HG03521 (cell line): ENCODE data around the gene DCUN1D4.
"Not testable (repeated sequence)": the region's sequence is repeated elsewhere in the genome, so short reads cannot be mapped to it uniquely, and the experiment has no call there.

Experiments used
- ATAC-seq: cut with Tn5 transposase; IDR thresholded peaks from one replicate; pipeline ENCODE4 v1.9.1; 2021; ENCODE audit warnings: mild to moderate bottlenecking, moderate library complexity; ENCODE audit not compliant: unreplicated experiment

Gene DCUN1D4

DNA sequence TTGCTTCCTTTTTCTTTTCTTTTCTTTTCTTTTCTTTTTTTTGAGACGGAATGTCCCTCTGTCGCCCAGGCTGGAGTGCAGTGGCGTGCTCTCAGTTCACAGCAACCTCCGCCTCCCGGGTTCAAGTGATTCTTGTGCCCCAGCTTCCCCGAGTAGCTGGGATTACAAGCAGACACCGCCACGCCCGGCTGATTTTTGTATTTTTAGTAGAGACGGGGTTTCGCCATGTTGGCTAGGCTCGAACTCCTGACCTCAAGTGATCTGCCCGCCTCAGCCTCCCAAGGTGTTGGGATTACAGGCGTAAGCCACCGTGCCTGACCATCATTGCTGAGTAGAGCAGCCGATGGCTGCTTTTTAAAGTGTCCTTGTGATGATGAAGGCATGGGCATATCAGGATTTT, 50.4 kb downstream of the DCUN1D4 start:
- not testable (repeated sequence) for ATAC-seq

DNA sequence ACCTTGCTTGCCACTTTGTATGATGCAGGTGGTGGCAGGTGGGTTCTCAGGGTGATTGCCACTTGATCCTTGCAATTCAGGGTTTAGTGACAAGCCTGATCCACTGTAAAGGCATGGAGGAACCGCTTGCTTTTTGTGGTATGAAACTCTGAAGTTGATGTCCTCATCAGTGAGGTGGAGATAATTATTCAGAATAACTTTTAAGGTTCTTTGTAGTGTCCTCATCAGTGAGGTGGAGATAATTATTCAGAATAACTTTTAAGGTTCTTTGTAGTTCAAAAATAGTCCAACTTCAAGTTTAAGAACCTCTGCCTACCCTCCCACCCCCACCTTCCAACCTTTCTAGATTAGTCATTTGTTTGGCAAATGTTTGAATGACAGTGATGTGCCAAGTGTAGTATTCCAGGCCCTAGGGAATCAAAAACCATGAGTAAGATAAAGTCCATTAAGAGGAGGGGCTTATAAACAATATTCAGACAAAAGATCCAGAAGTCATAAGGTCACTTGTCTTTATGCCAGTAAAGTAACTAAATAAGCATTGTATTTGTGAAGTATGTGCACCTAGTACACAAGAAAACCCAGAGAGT, 51.2 kb downstream of the DCUN1D4 start:
- ATAC-seq, result no peak

DNA sequence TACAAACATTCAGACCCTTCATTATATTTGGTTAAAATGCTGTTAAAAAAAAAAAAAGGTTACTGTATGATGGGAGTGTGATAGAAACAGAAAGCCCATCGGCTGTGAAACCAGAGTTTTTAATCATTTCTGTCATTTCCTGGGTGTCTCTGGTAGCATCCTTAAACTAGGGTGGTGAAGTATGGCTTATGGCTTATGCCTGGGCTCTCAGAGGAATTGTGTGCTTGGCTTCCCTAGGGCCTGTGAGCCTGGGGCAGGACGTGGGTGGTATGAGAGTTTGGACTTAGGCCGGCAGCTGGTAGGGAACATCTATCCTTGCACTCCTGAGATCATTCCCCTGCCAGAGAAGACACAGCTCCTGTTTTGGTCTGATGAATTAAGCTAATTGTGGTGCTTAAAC, 52.2 kb downstream of the DCUN1D4 start:
- peak; percentile 45 for ATAC-seq

DNA sequence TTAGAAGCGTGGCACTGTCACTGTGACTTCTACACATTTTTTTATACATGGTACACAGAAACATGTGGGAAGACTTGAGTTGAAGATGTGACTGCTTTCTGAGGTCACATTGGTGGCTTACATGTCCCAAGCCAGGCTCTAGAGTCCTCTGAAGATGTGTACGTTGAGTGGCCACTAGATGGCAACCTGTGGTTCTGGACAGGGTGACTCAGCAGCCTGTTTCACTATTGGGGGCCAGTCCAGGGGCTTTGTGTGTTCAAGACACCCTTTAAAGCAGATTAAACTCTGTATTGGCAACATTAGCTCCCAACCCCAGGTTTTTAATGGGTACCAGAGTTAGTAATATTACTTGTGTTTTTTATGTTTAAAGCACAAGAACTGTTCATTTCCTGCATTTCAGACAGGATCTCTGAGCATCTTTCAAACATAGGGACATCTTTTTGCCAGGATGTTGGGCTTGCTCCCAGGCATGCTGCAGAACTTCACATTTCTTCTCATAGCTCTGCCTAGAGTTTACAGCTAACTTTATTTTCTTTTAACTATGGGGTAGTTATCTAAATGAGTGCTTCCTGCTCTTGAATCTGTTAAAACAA, 53.0 kb downstream of the DCUN1D4 start:
- peak; percentile 98 for ATAC-seq

DNA sequence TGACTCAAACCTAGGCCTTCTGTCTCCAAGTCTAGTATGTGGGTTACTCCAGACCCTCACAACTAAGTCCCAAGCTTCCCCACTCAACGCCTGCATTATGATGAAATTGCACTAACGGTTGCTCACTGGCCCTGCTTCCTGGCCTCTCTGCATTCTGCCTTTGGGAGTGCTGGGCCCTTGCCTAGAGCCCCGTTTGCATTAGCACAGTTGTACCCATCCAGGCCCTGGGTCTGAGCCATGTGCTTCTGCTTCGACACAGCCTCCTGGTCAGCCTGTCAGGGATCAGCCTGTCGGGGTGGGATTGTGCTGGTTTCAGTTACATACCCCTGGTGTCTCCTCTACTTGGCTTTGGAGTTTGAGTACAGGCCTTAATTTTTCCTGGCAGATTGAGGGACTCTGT, 58.4 kb downstream of the DCUN1D4 start:
- no peak for ATAC-seq

DNA sequence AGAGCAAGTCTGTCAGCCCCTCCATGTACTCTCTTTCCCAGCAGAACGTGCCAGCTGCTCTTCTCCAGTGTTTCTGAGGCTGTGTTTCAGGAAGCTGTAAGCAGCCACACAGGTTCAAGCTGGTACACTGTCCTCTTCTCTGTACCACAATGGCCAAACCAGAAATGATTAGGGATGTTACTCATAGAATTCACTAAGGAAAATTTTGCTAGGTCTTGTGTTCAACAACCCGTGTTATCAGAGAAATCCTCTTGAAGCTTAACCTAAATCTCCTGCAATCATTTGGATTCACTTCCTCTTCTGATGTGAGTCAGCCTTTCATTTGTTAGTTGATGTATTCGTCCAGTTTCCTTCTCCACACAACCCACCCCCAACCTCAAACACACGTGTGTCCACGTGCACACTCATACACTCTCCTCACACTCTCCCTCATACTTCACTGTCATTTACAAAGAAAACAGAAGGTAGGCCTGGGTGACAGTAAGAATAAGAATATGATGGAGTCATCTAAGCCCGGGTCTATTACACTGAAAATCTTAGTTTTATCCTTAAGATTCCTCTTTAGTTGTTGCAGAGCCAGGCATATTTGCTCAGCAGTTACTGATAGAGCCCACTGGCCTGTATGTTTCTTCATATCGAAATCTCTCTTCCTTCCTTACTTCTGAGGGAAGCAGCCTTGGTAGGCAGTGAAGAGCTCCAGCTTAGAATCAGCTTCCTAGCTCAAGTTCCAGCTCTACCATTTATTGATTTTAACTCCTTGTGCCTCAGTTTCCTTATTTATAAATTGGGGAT, 63.4 kb downstream of the DCUN1D4 start:
- peak; percentile 98 for ATAC-seq

DNA sequence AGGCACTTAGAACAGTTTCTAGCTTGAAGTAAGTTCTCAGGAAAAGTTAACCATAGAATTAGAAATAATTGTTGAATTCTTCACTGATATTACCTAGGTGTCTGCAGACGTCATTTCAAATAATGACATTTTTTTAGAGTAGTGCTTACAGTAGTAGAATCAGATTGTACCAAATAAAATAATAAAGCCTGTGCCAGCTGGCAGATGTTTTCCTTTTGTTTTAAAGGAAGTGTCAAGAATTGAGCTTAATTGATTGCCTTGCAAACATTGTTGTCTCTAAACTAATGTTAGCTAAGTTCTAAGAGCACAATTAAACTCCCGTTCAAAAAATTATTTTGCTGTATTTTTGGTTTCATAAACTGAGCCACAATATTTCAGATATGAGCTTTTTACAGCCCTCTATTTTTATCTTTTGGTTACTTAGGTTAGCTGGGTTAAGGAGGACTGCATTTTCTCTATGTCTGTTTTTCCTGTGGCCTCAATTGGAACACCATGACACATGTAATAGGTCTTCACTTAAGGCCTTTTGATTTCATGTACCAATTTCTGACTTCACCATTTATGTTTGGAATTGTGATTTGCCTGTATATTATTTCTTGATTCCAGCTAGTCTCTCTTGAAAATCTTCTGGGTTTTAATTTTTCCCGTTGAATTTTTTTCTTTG, 64.2 kb downstream of the DCUN1D4 start:
- no peak for ATAC-seq

DNA sequence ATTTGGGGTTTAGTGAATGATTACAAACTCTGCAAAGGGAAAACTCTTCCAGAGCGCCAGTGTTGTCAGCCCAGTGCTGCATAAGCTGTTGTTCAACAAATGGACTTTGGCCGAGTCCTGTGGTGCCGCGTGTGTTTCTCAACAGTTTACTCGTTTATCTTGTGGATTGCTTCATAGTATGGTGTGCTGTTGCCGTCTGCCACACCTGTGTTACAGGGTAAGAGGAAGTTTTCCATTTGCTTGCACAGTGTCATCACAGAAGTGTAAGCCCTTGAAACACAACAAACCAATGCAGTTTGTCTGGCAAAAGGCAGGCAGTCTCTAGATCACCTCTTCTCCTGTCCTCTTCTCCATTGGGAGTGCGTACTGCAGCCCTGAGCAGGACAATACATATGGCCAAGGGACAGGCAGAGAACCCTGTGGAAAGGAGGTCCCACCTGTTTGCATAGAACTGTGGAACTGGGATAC, 66.3 kb downstream of the DCUN1D4 start:
- no peak for ATAC-seq

DNA sequence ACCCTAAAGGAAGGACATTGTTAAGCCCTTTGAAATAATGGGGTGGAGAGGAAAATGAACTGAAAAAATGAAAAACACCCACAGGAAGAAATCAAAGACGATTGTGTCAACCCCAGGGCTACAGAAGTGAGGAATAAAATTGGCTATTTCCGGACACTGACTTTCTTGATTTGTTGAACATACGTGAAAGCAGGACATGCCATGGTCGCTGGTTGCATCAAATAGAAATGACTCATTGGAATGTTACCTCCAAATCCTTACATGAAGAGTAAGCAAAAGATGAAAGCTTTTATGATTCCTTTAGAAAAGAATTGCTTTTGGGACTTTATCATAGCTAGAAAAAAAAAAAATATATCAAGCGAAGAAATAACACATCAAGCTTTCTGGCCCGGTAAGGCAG, 75.3 kb downstream of the DCUN1D4 start:
- no peak for ATAC-seq

DNA sequence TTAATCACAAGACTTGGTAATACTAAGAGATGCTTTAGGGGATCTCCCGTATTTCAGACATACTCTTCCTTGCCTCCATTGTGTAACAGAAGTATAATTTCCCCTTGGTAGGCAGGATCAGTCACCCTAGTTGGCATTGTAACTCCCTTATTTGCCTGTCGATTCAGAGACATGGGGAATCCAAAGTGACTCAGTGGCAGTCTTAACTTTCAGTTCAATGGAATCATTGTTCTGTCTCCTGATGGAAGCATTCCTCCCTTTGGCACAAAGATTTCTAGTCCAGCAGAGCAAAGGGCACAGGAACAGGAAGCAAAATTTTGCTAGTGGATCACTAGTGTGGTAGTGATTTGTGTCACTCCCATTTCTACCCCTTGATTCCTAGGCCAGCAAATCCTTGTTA, 80.4 kb downstream of the DCUN1D4 start:
- ATAC-seq, result no peak

DNA sequence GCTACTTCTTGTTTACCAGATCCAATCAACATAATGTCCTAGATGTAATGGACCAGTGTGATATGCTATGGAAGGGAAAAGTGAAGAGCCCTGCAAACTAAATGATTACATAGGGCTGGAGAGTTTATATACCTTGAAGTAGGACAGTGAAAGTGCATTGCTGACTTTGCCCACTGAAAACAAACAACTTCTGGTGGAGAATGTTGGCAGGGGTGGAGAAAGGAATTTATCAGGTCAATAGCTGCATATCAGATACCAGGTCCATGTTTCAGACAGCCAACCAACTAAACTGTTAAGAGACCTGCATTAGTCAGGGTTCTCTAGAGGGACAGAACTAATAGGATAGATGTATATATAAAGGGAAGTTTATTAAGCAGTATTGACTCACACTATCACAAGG, 82.4 kb downstream of the DCUN1D4 start:
- no peak for ATAC-seq

DNA sequence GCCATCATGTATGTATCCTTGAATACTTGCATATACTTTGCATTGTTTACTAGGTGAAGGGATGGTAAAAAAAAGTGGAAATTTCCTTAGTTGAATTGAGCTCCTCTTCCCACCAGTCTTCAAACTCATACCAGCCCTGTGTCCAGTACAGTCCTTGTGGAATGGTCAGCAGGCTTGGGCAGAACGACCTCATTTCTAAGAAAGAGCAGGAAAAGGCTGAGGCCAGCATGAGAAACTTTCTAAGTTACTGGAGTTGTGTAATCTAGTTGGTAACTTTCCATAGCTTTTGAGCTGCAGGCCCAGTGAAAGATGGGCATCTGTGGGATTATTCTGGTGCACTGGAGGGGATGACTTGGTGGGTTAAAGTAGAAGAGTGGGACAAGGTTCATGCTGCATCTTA, 87.6 kb downstream of the DCUN1D4 start:
- ATAC-seq, result no peak

DNA sequence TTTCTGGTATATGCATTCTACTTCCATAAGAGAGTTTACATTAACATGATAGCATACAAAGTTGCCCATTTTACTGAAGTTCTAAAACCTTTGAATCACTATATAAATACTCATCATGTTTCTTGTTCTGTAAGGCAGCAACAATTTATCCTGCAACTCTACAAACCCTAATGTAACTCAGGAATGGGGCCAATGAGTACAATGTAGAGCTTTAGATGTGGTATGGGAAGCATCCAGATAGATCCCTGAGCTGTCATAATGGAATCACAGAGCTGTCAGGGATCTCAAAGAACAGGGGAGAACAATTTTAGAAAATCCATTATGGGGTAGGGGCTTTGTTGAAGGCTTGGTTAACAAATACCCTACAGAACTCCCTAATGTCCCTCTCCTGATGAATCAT, 88.5 kb downstream of the DCUN1D4 start:
- ATAC-seq, result no peak

DNA sequence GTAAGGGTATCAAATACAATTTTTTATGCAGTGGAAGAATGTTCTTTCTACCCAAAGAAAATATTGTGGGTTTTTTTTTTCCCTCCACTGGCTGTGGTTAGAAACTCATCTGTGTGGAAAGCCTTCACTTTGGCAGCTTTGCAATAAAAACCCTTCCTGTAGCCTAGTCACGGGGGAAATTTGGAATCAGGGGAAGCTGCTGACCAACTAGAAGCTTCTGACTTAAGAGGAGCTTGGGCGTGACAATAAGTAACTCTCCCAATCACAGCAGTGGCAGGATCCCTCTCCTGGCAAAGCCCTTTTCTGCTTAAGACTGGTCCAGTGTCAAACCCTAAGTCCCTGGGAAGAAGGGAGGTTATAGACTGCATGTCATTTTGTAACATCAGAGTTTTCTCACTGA, 89.3 kb downstream of the DCUN1D4 start:
- ATAC-seq, result no peak

DNA sequence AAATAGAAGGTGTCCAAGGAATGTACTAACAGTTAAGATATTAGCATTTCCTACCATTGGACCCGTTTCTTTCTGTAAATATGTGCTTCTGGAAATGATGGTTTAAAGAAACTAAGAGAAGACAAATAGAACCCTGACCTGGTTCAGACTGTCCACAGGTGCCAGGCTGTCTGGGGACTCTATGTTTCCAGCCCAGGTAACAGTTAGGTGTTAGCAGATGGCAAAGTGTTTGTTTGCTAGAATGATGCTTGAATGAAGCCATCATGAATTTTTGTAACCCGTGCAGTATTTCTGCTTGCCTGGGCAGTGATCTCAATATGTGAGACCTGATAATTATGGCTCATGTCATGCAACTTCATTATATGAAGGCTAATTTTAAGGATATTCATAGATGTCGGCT, 89.7 kb downstream of the DCUN1D4 start:
- ATAC-seq, result no peak

DNA sequence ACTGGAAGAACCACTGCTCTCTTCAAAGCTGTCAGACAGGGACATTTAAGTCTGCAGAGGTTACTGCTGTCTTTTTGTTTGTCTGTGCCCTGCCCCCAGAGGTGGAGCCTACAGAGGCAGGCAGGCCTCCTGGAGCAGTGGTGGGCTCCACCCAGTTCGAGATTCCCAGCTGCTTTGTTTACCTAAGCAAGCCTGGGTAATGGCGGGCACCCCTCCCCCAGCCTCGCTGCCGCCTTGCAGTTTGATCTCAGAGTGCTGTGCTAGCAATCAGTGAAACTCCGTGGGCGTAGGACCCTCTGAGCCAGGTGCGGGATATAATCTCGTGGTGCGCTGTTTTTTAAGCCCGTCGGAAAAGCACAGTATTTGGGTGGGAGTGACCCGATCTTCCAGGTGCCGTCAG, 97.5 kb downstream of the DCUN1D4 start:
- ATAC-seq, result not testable (repeated sequence)

DNA sequence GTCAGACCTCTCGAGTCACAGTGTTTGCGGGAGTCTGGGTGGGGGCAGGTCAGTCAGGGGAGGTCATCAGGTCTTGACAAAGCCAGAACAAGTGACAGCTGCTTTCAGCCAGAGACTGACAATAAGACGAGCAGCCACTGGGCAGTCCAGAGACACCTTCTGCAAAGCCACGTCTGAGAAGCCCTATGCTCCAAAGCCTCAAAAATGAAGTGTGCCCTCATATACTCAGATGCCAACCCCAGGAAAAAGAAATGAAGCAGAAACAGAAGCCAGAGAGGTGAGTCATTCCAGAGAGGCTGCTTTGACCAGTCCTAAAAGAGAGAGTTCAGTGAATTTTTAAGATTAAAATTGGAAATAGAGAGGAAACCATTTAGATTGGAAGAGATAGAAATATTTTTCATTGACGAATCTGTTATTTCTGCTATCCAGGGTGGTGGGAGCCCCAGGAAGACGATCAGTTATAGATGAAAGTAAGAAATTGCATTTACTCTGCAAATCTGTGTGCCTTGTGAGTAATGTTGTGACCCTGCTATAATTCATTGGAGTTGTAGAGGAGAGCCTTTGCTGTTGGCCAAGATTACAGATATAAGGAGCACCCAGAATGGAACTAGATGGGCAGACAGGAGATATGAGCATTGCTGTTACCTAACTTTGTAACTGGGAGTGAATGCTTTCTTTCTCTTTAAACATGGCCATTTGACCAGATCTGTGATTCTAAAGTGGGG, 99.3 kb downstream of the DCUN1D4 start:
- ATAC-seq, result no peak

DNA sequence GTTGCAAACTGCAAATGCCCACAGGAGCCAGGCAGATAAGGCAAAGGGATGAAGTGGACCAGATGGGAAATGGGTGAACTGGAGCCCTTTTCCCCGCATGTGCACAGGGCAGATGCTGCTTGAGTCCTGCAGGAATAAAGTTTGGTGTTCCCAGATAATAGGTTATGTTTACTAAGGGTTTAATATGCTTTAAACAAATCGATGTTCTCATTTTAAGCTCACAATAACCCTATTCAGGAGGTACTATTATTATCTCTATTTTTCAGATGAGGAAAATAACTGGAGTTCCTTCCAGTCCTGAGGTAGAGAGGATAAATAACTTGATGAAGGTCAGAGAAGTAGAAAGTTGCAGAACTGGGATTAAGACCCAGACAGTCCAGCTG, 99.9 kb downstream of the DCUN1D4 start:
- no peak for ATAC-seq

DNA sequence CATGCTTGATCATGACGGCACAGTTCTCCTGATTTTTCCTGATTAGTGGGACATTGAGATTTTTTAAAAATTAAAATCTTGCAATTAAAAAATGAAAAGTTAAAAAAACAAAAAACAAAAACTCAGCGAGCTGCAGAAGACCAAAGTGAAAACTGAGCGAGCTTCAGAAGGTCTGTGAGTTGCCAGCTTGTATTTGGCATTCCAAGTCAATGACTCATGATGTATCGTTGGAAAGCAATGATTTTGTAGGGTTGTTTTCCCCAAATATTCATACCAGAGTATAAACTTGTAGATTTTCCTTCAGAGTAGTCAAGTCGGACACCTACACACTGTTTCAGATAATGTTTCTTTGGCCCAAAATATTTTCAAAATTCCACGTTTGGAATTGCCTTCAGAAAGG, 100.3 kb downstream of the DCUN1D4 start:
- ATAC-seq, result no peak

DNA sequence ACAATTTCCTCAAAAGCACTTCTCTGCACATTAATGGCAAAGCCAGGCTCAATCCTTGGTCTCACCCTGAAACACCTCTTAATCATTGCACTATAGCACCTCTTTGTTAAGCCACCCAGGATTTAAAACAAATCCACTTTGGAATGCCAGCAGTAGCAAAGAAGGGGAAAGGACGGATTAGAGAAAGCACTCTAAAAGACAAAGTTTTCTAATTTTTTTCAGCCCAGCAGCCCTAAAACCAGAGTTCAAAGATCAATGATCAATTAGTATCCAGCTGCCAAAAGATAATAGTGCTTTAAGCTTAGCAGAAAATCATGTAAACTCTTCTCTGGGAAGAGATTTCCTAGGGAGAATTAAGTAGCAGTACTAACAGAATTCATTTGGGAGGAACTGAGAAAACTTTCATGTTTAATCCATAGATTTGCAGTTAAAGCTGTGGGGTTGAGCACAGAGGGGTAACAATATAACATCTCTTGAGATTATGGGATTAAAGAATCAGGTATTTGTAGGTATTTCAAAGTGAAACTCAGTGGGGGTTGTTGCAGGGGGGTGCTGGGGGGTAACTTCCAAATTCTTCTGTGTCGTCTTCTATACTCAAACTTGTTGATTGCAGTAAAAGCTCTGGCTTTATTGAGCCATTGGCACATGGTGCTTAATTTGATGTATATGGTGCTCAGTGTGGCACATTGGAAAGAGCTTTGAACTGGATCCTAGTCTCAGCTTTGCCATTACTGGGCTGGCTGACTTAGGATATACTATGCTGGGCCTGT, 115.4 kb downstream of the DCUN1D4 start:
- ATAC-seq, result no peak
